H7 (cell line): ENCODE measurements around the gene FZD1. TPM values are rescaled to one million over a fixed set of nuclear protein-coding genes. Genes with fewer than 3 reads are reported as not detected.

Experiments
- DNase-seq: peaks from one replicate; pipeline ENCODE4 v3.0.0; 2012
- H3K27me3 ChIP-seq: 2 replicates; pipeline ENCODE4 v1.6.0; 2011; ENCODE audit warnings: mild to moderate bottlenecking, low read length; ENCODE audit not compliant: control insufficient read depth, insufficient read depth
- H3K36me3 ChIP-seq: replicated peaks from 2 replicates; pipeline ENCODE4 v1.5.1; 2011; ENCODE audit warnings: low read length; ENCODE audit not compliant: control insufficient read depth, insufficient read depth
- H3K4me3 ChIP-seq: 2 replicates; pipeline ENCODE4 v1.5.1; 2011; ENCODE audit warnings: low read depth, mild to moderate bottlenecking, control low read depth, low read length, moderate library complexity; ENCODE audit not compliant: insufficient read depth
- total RNA-seq: library from RNA; depleted of rRNA; stranded (reverse); fragments of >200 nt; shearing (Covaris generic); gene quantifications from 2 replicates; pipeline ENCODE4 v1.2.3, GENCODE V29; 2014

FZD1 gene
- total RNA-seq, 1 experiment from 2014 or later, result 1.5 TPM

GRCh38 chr7:91280604-91281003 is 16.4 kb downstream of the FZD1 start:
- Histone ChIP-seq H3K27me3 (no peaks in the 10 kb centered on the region), H3K4me3 (no peak overlapping the region), H3K36me3 (no peaks in the 10 kb centered on the region)
- DNase-seq, result no peak

GRCh38 chr7:91285696-91286355 is 21.6 kb downstream of the FZD1 start:
- no peaks in the 10 kb centered on the region for H3K36me3 ChIP-seq
- DNase-seq, result no peak
- H3K4me3 ChIP-seq, result no peak overlapping the region
- no peaks in the 10 kb centered on the region; the same call in none of the 2 replicates for H3K27me3 ChIP-seq

GRCh38 chr7:91286432-91286831 is 22.2 kb downstream of the FZD1 start:
- Histone ChIP-seq H3K36me3 (no peaks in the 10 kb centered on the region), H3K27me3 (no peaks in the 10 kb centered on the region; the same call in none of the 2 replicates), H3K4me3 (no peak overlapping the region)
- no peak for DNase-seq

- H3K27me3 ChIP-seq, result no peaks in the 10 kb centered on the region; the same call in none of the 2 replicates
- H3K36me3 ChIP-seq, result no peaks in the 10 kb centered on the region
- H3K4me3 ChIP-seq, result no peak overlapping the region
- no peak for DNase-seq
These were observed 23.3 kb downstream of the FZD1 start for GRCh38 chr7:91287371-91288084.

GRCh38 chr7:91288208-91288824 is 24.1 kb downstream of the FZD1 start:
- Histone ChIP-seq H3K4me3 (no peak overlapping the region), H3K36me3 (no peaks in the 10 kb centered on the region), H3K27me3 (no peaks in the 10 kb centered on the region; the same call in none of the 2 replicates)
- no peak for DNase-seq

- H3K27me3 ChIP-seq, result no peaks in the 10 kb centered on the region; the same call in none of the 2 replicates
- DNase-seq, result no peak
- no peaks in the 10 kb centered on the region for H3K36me3 ChIP-seq
- no peak overlapping the region for H3K4me3 ChIP-seq
These were observed 25.5 kb downstream of the FZD1 start for GRCh38 chr7:91289633-91290254.

GRCh38 chr7:91291302-91291701 is 27.1 kb downstream of the FZD1 start:
- DNase-seq, result no peak
- H3K27me3 ChIP-seq, result no peaks in the 10 kb centered on the region; the same call in 1 of the 2 replicates
- H3K4me3 ChIP-seq, result no peak overlapping the region
- H3K36me3 ChIP-seq, result no peaks in the 10 kb centered on the region

- DNase-seq, result no peak
- H3K36me3 ChIP-seq, result no peaks in the 10 kb centered on the region
- no peaks in the 10 kb centered on the region; the same call in 1 of the 2 replicates for H3K27me3 ChIP-seq
- H3K4me3 ChIP-seq, result no peak overlapping the region
These were observed 27.7 kb downstream of the FZD1 start for GRCh38 chr7:91291902-91292301.

- no peak for DNase-seq
- Histone ChIP-seq H3K27me3 (no peaks in the 10 kb centered on the region; the same call in 1 of the 2 replicates), H3K36me3 (no peaks in the 10 kb centered on the region), H3K4me3 (no peak overlapping the region)
These were observed 28.3 kb downstream of the FZD1 start for GRCh38 chr7:91292506-91292905.

GRCh38 chr7:91293136-91293535 is 28.9 kb downstream of the FZD1 start:
- no peak for DNase-seq
- Histone ChIP-seq H3K4me3 (no peak overlapping the region), H3K36me3 (no peaks in the 10 kb centered on the region), H3K27me3 (no peaks in the 10 kb centered on the region)

GRCh38 chr7:91293840-91294239 is 29.6 kb downstream of the FZD1 start:
- Histone ChIP-seq H3K27me3 (no peaks in the 10 kb centered on the region), H3K36me3 (no peaks in the 10 kb centered on the region), H3K4me3 (no peak overlapping the region)
- DNase-seq, result no peak

- Histone ChIP-seq H3K4me3 (no peak overlapping the region), H3K36me3 (no peaks in the 10 kb centered on the region), H3K27me3 (no peaks in the 10 kb centered on the region)
- no peak for DNase-seq
These were observed 30.5 kb downstream of the FZD1 start for GRCh38 chr7:91294639-91295220.

- no peak for DNase-seq
- H3K27me3 ChIP-seq, result no peaks in the 10 kb centered on the region
- no peaks in the 10 kb centered on the region for H3K36me3 ChIP-seq
- no peak overlapping the region for H3K4me3 ChIP-seq
These were observed 31.3 kb downstream of the FZD1 start for GRCh38 chr7:91295576-91295975.

GRCh38 chr7:91297939-91298338 is 33.7 kb downstream of the FZD1 start:
- no peak for DNase-seq
- H3K4me3 ChIP-seq, result no peak overlapping the region
- H3K27me3 ChIP-seq, result no peaks in the 10 kb centered on the region; the same call in 1 of the 2 replicates
- H3K36me3 ChIP-seq, result no peaks in the 10 kb centered on the region
